Cardiac septum (tissue), 1 donor: ENCODE measurements around the gene TMBIM1. TPM values are rescaled to one million over a fixed set of nuclear protein-coding genes. Genes with fewer than 3 reads are reported as not detected.

Source experiments
- DNase-seq: peaks from one replicate; pipeline ENCODE4 v3.0.0-alpha.2; 2020; ENCODE audit warnings: low spot score
- intact Hi-C: fragments of 100-400 bp; cut with DNase I; formaldehyde crosslinking; loops from one replicate; pipeline ENCODE4 v1.14.0; 2022
- total RNA-seq: library from RNA; stranded (reverse); fragmentation: NEBNext Ultra II Directional; extraction: Animal tissue kit (Norgen Biotek cat#: 25700); gene quantifications from one replicate; pipeline ENCODE4 v1.2.1, GENCODE V29; 2021
- donor health status: DM: no; HTN: no; CAD: no.

TMBIM1 gene
- total RNA-seq, 1 donor from 2014 or later = 143 TPM

GRCh38 chr2:218296200-218296599 is 3.9 kb upstream of the TMBIM1 start:
- intact Hi-C loops = loop anchor here (10.0 kb wide), 1 partner anchor 349 kb away; no protein-coding TSS in a partner anchor
- DNase-seq = no peak

GRCh38 chr2:218295029-218295428 is 2.7 kb upstream of the TMBIM1 start:
- intact Hi-C loops = loop anchor here (10.0 kb wide), 1 partner anchor 350 kb away; no protein-coding TSS in a partner anchor

GRCh38 chr2:218294430-218295022 is 2.2 kb upstream of the TMBIM1 start:
- intact Hi-C loops = loop anchor here (5.0 to 10.0 kb wide), 2 partner anchors 273 to 350 kb away; partner anchors contain the start of genes CNOT9 and USP37
- DNase-seq = no peak

More at GRCh38 chr2:218295029-218295428, 2.7 kb upstream of the TMBIM1 start:
- no peak for DNase-seq

- intact Hi-C loops = loop anchor here (5.0 to 10.0 kb wide), 2 partner anchors 273 to 351 kb away; partner anchors contain the start of genes CNOT9 and USP37
Observed at GRCh38 chr2:218293715-218294429, 1.6 kb upstream of the TMBIM1 start.

GRCh38 chr2:218291318-218292047 is 820 bp downstream of the TMBIM1 start:
- DNase-seq = peak; percentile 82
- intact Hi-C loops = loop anchor here (5.0 to 10.0 kb wide), 2 partner anchors 276 to 353 kb away; partner anchors contain the start of genes CNOT9 and USP37

More at GRCh38 chr2:218293715-218294429, 1.6 kb upstream of the TMBIM1 start:
- no peak for DNase-seq

- no peak for DNase-seq
- intact Hi-C loops = loop anchor here (5.0 to 10.0 kb wide), 2 partner anchors 277 to 354 kb away; partner anchors contain the start of genes CNOT9 and USP37
Observed at GRCh38 chr2:218290316-218291261, 1.7 kb downstream of the TMBIM1 start.

GRCh38 chr2:218289639-218290315 is 2.5 kb downstream of the TMBIM1 start:
- intact Hi-C loops = loop anchor here (5.0 to 10.0 kb wide), 2 partner anchors 278 to 355 kb away; partner anchors contain the start of genes CNOT9 and USP37

DNA sequence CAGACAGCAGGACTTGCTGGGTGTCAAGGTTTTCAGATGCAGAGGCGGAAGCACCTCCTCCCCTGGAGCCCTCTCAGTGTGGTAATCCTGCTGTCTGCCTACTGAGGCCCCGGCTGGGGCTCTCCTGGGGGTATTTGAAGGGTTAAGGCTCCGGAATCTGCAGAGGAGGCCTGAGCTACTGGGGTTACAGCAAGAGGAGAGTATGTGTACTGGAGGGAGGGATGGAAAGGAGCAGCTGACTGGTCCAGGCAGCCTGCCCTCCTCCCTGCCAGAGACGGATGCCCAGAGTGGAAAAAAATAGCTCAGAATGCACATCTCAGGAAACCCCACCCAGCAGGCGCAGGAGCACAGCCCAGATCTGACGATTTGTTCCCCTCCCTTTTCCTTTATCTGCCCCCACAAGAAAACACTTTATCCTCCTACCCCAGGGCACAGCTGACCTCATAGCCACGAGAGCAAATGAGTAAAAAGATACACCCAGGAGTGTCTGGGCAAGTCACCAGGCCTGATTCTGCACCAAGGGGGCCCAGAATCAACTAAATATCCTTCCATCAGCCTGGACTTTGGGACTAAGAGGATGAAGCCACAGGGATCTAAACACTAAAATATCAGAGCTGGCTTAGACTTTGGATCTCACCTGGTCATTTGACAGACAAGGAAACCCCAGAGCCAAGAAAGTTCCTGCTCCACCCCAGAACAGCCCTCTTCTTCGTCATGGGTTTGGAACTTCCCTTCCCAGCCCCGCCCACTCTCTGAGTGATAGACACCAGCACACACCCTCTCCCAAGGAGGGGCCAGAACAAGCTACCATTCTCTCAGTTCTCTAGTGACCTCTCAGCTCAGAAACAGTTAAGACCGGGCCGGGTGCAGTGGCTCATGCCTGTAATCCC is 5.5 kb downstream of the TMBIM1 start:
- intact Hi-C loops = loop anchor here (1.0 to 2.0 kb wide), 2 partner anchors 14 to 109 kb away; no protein-coding TSS in a partner anchor
- DNase-seq = peak; percentile 94

More at GRCh38 chr2:218289639-218290315, 2.5 kb downstream of the TMBIM1 start:
- no peak for DNase-seq

DNA sequence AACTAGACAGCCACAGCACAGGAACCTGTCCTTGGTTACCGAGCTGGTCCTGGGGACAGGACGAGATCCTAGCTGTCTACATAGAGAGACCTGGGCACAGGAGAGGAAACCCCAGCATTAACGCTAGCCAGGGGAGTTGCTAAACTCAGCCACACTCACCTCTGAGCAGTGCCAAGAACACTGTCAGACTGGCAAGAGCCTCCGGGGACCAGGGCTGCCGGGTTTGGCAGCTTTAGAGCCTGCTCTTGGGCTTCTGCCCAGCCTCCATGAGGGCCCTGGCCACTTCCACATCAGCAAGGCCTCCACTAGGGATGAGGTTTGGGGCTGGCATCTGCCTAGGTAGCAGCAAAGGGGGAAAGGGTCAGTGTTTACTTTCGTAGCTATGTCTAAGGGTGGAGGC is 6.7 kb downstream of the TMBIM1 start:
- intact Hi-C loops = loop anchor here (1.0 to 2.0 kb wide), 2 partner anchors 13 to 111 kb away; no protein-coding TSS in a partner anchor
- DNase-seq = no peak

DNA sequence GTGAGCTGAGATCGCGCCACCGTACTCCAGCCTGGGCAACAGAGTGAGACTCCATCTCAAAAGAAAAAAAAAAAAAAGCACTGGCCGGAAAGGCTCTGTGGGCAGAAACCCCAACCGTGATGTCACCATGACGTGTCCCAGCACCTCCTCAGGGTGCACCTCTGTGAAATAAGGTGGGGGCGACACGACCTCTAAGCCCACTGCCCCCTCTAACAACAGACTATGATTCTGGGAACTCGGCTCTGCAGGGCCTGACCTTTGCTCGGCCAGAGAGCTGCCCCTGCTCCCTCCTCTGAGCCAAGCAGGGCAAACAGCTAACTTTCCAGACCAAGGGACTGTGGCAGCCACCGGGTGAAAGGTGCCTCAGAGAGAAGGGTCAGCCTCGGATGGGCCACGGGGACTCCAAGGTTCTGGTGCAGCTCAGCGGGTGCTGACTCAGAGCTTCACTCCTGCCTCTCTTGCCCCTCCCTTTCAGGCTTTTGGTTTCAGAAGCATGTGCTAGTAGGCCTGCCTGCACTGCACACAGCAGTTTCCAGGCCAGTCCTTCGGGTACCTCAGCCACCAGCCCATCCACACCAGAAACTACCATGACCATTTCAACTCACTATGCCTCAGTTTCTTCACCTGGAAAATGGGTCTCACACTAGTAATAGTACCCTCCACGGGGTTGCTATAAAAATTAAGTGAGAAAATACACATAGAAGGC is 8.0 kb downstream of the TMBIM1 start:
- DNase-seq = no peak
- intact Hi-C loops = no loop called here

DNA sequence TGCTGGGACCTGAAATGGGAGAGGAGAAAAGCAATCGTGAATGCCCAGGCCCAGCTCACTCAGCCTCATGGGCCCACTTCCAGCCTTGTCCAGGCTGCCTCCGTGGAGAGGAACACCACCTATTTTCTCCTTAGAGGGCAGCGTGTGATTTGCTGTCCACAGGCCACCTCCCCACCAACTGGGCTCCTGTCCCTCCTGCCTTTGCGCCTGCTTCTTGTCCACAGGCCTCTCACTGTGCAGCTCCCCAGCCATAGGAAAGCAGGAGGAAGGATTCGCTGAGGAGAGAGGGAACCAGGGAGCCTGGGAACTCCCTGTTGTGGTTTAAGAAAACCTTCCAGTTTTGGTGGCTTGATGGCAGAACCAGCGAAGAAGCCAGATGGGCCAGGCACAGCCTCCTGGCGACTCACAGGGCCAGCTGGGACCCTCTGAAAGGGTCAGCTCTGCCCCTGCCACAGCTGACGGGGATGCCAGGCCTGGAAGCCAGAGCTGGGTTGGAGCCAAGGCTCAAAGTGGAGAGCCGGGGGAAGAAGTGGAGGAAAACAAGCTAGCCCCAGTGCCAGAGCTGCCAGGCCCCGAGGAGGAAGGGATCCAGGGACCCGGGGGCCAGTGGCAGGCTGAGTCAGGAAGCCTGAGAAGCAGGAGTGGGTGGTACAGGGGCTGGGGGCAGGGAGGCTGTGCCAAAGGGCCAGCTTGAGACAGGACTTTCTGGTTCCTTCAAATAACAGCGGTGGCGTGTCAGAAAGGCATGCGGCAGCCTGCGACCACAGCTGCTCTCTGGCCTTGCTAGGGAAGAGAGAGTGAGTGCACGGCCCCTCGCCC is 9.9 kb downstream of the TMBIM1 start:
- no peak for DNase-seq
- intact Hi-C loops = no loop called here

DNA sequence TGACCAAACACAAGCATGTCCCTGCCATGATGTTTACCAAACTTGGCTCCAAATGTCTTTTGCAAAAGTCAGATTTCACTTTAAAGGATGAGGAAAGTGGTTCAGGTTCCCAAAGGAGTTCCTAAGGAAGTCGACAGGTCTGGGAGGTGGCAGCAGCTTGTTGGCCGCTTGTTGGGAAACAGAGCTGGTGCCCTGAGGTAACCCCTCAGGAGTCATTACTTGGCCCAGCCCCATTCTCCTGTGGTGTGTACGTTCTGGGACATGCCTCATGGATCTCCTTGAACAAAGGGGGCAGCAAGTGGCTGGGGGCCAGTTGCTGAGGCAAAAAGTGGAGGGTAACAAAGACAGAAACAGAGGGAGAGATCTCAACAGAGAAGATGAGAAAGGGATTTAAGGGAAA is 10.9 kb downstream of the TMBIM1 start:
- intact Hi-C loops = no loop called here

GRCh38 chr2:218280260-218280870 is 11.9 kb downstream of the TMBIM1 start:
- intact Hi-C loops = no loop called here
- no peak for DNase-seq

More for the DNA sequence above, 10.9 kb downstream of the TMBIM1 start:
- no peak for DNase-seq

DNA sequence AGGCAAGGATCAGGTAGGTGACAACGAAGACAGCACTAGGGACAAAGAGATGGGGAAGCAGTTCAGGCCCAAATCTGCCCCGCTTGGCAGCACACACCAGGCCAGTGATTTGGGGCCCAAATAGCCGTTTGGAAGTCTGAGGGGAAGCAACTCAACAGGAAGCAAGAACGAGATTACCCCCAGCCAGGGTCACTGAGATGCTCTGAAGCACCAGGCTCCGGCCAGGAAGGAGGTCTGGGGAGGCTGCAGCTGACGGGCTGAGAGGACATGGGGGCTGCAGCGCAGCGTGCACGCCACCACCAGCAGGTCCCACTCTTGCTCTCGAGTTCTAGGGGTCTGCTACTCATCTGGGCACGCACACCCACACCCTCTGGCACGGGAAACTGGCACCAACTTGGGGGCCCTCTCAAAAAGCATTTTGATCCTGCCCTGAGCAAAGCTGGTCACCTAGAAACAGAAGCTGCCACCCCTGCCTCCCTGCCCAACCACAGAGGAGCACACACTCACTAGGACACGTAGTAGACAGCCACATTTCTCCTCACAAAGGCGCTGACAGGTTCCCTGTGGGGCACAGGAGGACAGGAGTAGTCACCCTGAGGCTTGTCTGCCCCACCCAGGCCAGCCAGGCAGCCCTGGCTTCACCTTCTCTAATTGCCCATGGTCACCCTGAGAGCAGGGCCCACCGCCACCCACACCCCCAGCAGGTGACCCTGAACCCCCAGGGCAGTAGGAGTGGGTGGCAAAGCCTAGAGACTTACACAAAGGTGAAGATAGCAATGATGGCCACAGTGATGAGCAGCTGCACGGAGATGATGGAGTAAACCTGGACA is 13.6 kb downstream of the TMBIM1 start:
- intact Hi-C loops = loop anchor here (10.0 kb wide), 1 partner anchor 186 kb away; no protein-coding TSS in a partner anchor
- no peak for DNase-seq
